ENCODE data around the gene GNG4.
A peak's percentile ranks its signal among the peaks of the same experiment; 100 is the strongest.
"Not testable (repeated sequence)": the region's sequence is repeated elsewhere in the genome, so short reads cannot be mapped to it uniquely, and the experiment has no call there.

Gene GNG4

GRCh38 chr1:235648954-235649367 lies 623 bp downstream of the GNG4 start:
- no peak for DNase-seq (ENCODE audit: low spot score)

- no peak for DNase-seq (ENCODE audit: low spot score)
These were observed 1.1 kb downstream of the GNG4 start for GRCh38 chr1:235648407-235648907.

- not testable (repeated sequence) for DNase-seq (ENCODE audit: low spot score)
These were observed 2.0 kb downstream of the GNG4 start for GRCh38 chr1:235647537-235647936.

- DNase-seq (ENCODE audit: low spot score) = no peak
These were observed 3.1 kb downstream of the GNG4 start for GRCh38 chr1:235646463-235646862.

GRCh38 chr1:235644693-235645305 lies 4.8 kb downstream of the GNG4 start:
- DNase-seq (ENCODE audit: low spot score) = no peak

- DNase-seq (ENCODE audit: low spot score) = no peak
These were observed 5.5 kb downstream of the GNG4 start for GRCh38 chr1:235643837-235644692.

GRCh38 chr1:235642943-235643371 lies 6.6 kb downstream of the GNG4 start:
- no peak for DNase-seq (ENCODE audit: low spot score)

GRCh38 chr1:235642011-235642942 lies 7.3 kb downstream of the GNG4 start:
- DNase-seq (ENCODE audit: low spot score) = peak; percentile 9

- no peak for DNase-seq (ENCODE audit: low spot score)
These were observed 9.0 kb downstream of the GNG4 start for GRCh38 chr1:235640580-235640979.

- DNase-seq (ENCODE audit: low spot score) = no peak
These were observed 10.1 kb downstream of the GNG4 start for GRCh38 chr1:235639226-235640205.

- DNase-seq (ENCODE audit: low spot score) = not testable (repeated sequence)
These were observed 11.0 kb downstream of the GNG4 start for GRCh38 chr1:235638612-235639011.

- DNase-seq (ENCODE audit: low spot score) = no peak
These were observed 11.6 kb downstream of the GNG4 start for GRCh38 chr1:235637756-235638534.

- no peak for DNase-seq (ENCODE audit: low spot score)
These were observed 13.5 kb downstream of the GNG4 start for GRCh38 chr1:235635938-235636662.

GRCh38 chr1:235632506-235633401 lies 16.8 kb downstream of the GNG4 start:
- peak; percentile 15 for DNase-seq (ENCODE audit: low spot score)

- no peak for DNase-seq (ENCODE audit: low spot score)
These were observed 17.8 kb downstream of the GNG4 start for GRCh38 chr1:235631816-235632215.

GRCh38 chr1:235628316-235629005 lies 21.1 kb downstream of the GNG4 start:
- DNase-seq (ENCODE audit: low spot score) = no peak

- no peak for DNase-seq (ENCODE audit: low spot score)
These were observed 23.8 kb downstream of the GNG4 start for GRCh38 chr1:235625831-235626230.

GRCh38 chr1:235625340-235625739 lies 24.2 kb downstream of the GNG4 start:
- DNase-seq (ENCODE audit: low spot score) = no peak

Data from RKO (cell line).